IMR-90 (cell line): Measurements from ENCODE around the gene RUSC1. TPM values are rescaled to one million over a fixed set of nuclear protein-coding genes. Genes with fewer than 3 reads are reported as not detected.

Experiments
- ATAC-seq: fragments of 200-7000 bp; cut with Tn5 transposase; 2 replicates; pipeline ENCODE4 v1.9.1; 2020; ENCODE audit warnings: low read depth, mild to moderate bottlenecking, moderate library complexity
- BruUV-seq: library from RNA; stranded (reverse); fragments of 400-500 nt; replicated peaks from 2 replicates; lab custom pipeline; 2021; lab: Mats Ljungman, UMichigan
- CTCF ChIA-PET: fragments of 300-600 bp; formaldehyde crosslinking; extraction: SDS; loops from one replicate; lab custom pipeline; 2021; ENCODE audit warnings: antibody characterized with exemption; lab: Yijun Ruan, JAX
- POLR2A ChIA-PET: fragments of 300-600 bp; sonication (Branson Sonifier 250); formaldehyde crosslinking; loops from one replicate; lab custom pipeline; 2022; ENCODE audit warnings: antibody characterized with exemption; ENCODE audit not compliant: unreplicated experiment; lab: Charles Lee
- DNase-seq: peaks from one replicate; pipeline ENCODE4 v3.0.0; 2013
- H2AFZ ChIP-seq: replicated peaks from 2 replicates; pipeline ENCODE3; 2013; ENCODE audit warnings: low read length, mild to moderate bottlenecking; ENCODE audit not compliant: poor library complexity
- H2AK5ac ChIP-seq: 2 replicates; pipeline ENCODE4 v1.6.1; 2013; ENCODE audit warnings: low read depth, low read length, inconsistent platforms
- H2AK9ac ChIP-seq: replicated peaks from 2 replicates; pipeline ENCODE3; 2013; ENCODE audit warnings: mild to moderate bottlenecking, low read depth, low read length, moderate library complexity; ENCODE audit not compliant: poor library complexity
- H2BK120ac ChIP-seq: 2 replicates; pipeline ENCODE4 v1.6.1; 2013; ENCODE audit warnings: low read depth, low read length, inconsistent platforms
- H2BK15ac ChIP-seq: 3 replicates; pipeline ENCODE4 v1.6.1; 2013; ENCODE audit warnings: low read depth, low read length, inconsistent platforms
- H2BK20ac ChIP-seq: 2 replicates; pipeline ENCODE4 v1.6.1; 2013; ENCODE audit warnings: low read depth, mild to moderate bottlenecking, inconsistent platforms, low read length, moderate library complexity
- H2BK5ac ChIP-seq: 2 replicates; pipeline ENCODE4 v1.6.1; 2013; ENCODE audit warnings: mild to moderate bottlenecking, low read depth, low read length, inconsistent platforms; ENCODE audit not compliant: poor library complexity, severe bottlenecking
- H3K14ac ChIP-seq: replicated peaks from 2 replicates; pipeline ENCODE4 v1.6.1; 2013; ENCODE audit warnings: low read depth, low read length, inconsistent platforms
- H3K18ac ChIP-seq: 2 replicates; pipeline ENCODE4 v1.6.1; 2013; ENCODE audit warnings: low read depth, low read length, control low read depth
- H3K23ac ChIP-seq: 2 replicates; pipeline ENCODE4 v1.6.1; 2013; ENCODE audit warnings: low read depth, low read length, inconsistent platforms
- H3K27ac ChIP-seq: 2 replicates; pipeline ENCODE4 v1.5.1; 2013; ENCODE audit warnings: mild to moderate bottlenecking, control low read depth, low read length; ENCODE audit not compliant: insufficient read depth
- H3K27me3 ChIP-seq: 2 replicates; pipeline ENCODE4 v1.6.1; 2013; ENCODE audit warnings: low read length; ENCODE audit not compliant: control insufficient read depth, insufficient read depth
- H3K36me3 ChIP-seq: 2 replicates; pipeline ENCODE4 v1.6.1; 2013; ENCODE audit warnings: low read length, mixed read lengths; ENCODE audit not compliant: control insufficient read depth, insufficient read depth
- H3K4ac ChIP-seq: 2 replicates; pipeline ENCODE4 v1.6.1; 2013; ENCODE audit warnings: low read depth, low read length, inconsistent platforms
- H3K4me1 ChIP-seq: 2 replicates; pipeline ENCODE4 v1.6.1; 2013; ENCODE audit warnings: low read length, mixed read lengths; ENCODE audit not compliant: control insufficient read depth, insufficient read depth
- H3K4me2 ChIP-seq: 2 replicates; pipeline ENCODE4 v1.6.1; 2013; ENCODE audit warnings: low read depth, mild to moderate bottlenecking, control low read depth, low read length, moderate library complexity
- H3K4me3 ChIP-seq: 2 replicates; pipeline ENCODE4 v1.5.1; 2013; ENCODE audit warnings: low read depth, mild to moderate bottlenecking, control low read depth, low read length, moderate library complexity; ENCODE audit not compliant: insufficient read depth
- H3K56ac ChIP-seq: 2 replicates; pipeline ENCODE4 v1.6.1; 2013; ENCODE audit warnings: low read length, inconsistent platforms; ENCODE audit not compliant: insufficient read depth; ENCODE audit errors: extremely low read depth
- H3K79me1 ChIP-seq, 2 experiments: 2 replicates each; pipeline ENCODE4 v1.6.1; 2013; ENCODE audit warnings: low read length in 2 of 2, inconsistent platforms in 1 of 2, low read depth in 1 of 2
- H3K9ac ChIP-seq: 2 replicates; pipeline ENCODE4 v1.6.1; 2013; ENCODE audit warnings: low read depth, low read length, control low read depth
- H3K9me1 ChIP-seq: 2 replicates; pipeline ENCODE4 v1.6.1; 2013; ENCODE audit warnings: low read length, inconsistent platforms; ENCODE audit not compliant: insufficient read depth
- H3K9me3 ChIP-seq: 2 replicates; pipeline ENCODE4 v1.6.1; 2013; ENCODE audit warnings: low read length; ENCODE audit not compliant: control insufficient read depth, insufficient read depth
- H4K20me1 ChIP-seq: 2 replicates; pipeline ENCODE4 v1.6.1; 2013; ENCODE audit warnings: low read length, inconsistent platforms; ENCODE audit not compliant: insufficient read depth
- H4K5ac ChIP-seq: 2 replicates; pipeline ENCODE4 v1.6.1; 2013; ENCODE audit warnings: mild to moderate bottlenecking, low read depth, low read length, control low read depth
- H4K8ac ChIP-seq, 2 experiments: 2 replicates each; pipeline ENCODE4 v1.6.1; 2013; ENCODE audit warnings: low read depth in 2 of 2, low read length in 2 of 2, control low read depth in 1 of 2, inconsistent platforms in 1 of 2
- H4K91ac ChIP-seq: 2 replicates; pipeline ENCODE4 v1.6.1; 2013; ENCODE audit warnings: low read depth, low read length, inconsistent platforms; ENCODE audit not compliant: insufficient read depth
- BHLHE40 ChIP-seq: fragments of 150-350 bp; IDR thresholded peaks from 2 replicates; pipeline ENCODE4 v1.6.1; 2016; ENCODE audit warnings: mild to moderate bottlenecking, low read depth, low read length
- CHD1 ChIP-seq: IDR thresholded peaks from 2 replicates; pipeline ENCODE4 v1.6.1; 2012; ENCODE audit warnings: low read depth, low read length, improper control_type of control experiment
- CTCF ChIP-seq: conservative IDR thresholded peaks from 2 replicates; pipeline ENCODE4 v1.5.1; 2012; ENCODE audit warnings: mild to moderate bottlenecking, low read depth, low read length, improper control_type of control experiment
- MAFK ChIP-seq: IDR thresholded peaks from 2 replicates; pipeline ENCODE4 v1.6.1; 2012; ENCODE audit warnings: low read depth, low read length, improper control_type of control experiment
- RCOR1 ChIP-seq: IDR thresholded peaks from 2 replicates; pipeline ENCODE4 v1.6.1; 2012; ENCODE audit warnings: mild to moderate bottlenecking, low read length, improper control_type of control experiment; ENCODE audit not compliant: insufficient replicate concordance
- WGBS, 2 experiments: methylation state at CpG; one replicate each; pipeline versions ENCODE4 v1.1.5 to v1.1.7; 2013; ENCODE audit warnings: missing lambda C conversion rate in 2 of 2; ENCODE audit not compliant: insufficient read length in 1 of 2; ENCODE audit errors: extremely low coverage in 2 of 2; 5-methylcytosine and 5-hydroxymethylcytosine counted together
- dilution Hi-C: fragments of 300-500 bp; cut with HindIII; formaldehyde crosslinking; loops from one replicate; pipeline ENCODE4 v1.14.3; 2018; ENCODE audit warnings: low sequenced_read_pairs; ENCODE audit not compliant: unreplicated experiment
- in situ Hi-C: fragments of 300-500 bp; cut with MboI; formaldehyde crosslinking; loops from 3 replicates; pipeline ENCODE4 v1.14.3; 2019; ENCODE audit warnings: low sequenced_read_pairs, inconsistent platforms, mixed read lengths
- intact Hi-C: fragments of 100-400 bp; cut with micrococcal nuclease; formaldehyde crosslinking; loops from 2 replicates; pipeline ENCODE4 v1.10.0; 2022
- polyA plus RNA-seq, 3 experiments: library from polyadenylated mRNA; depleted of rRNA; stranded (reverse); fragments of >200 nt; gene quantifications; 2 replicates each; pipeline ENCODE4 v1.2.3, GENCODE V29; 2012; ENCODE audit warnings: low replicate concordance in 1 of 3
- total RNA-seq: library from RNA; depleted of rRNA; stranded (reverse); fragments of >200 nt; gene quantifications from 2 replicates; pipeline ENCODE4 v1.2.3, GENCODE V29; 2012
- TF ChIP-seq, protein P1 (sequence below): fragments of 150-350 bp; IDR thresholded peaks from 2 replicates; pipeline ENCODE4 v1.6.1; 2016; ENCODE audit warnings: low read depth, mild to moderate bottlenecking, low read length, moderate library complexity, borderline replicate concordance

Gene RUSC1
- total and polyA plus RNA-seq, 2 of the 4 experiments (the other 2 are of a cell fraction), result 4.1 to 31.4 TPM

GRCh38 chr1:155286544-155286943 is 34.1 kb upstream of the RUSC1 start:
- Histone ChIP-seq H2AK9ac (no peak overlapping the region), H3K4ac (no peak overlapping the region), H3K14ac (no peak overlapping the region), H2BK5ac (no peak overlapping the region), H3K27ac (no peak overlapping the region), H3K4me3 (no peak overlapping the region), H3K4me1 (no peaks in the 10 kb centered on the region), H2AFZ (no peak overlapping the region), H2BK120ac (no peak overlapping the region), H4K8ac (no peak overlapping the region), H4K91ac (no peak overlapping the region), H3K56ac (no peak overlapping the region), H3K9me3 (no peaks in the 10 kb centered on the region), H4K20me1 (no peaks in the 10 kb centered on the region), H3K9ac (no peak overlapping the region), H2BK20ac (no peak overlapping the region), H2AK5ac (no peak overlapping the region), H3K9me1 (peaks cover 3% of the 10 kb centered on the region; the same call in 1 of the 2 replicates), H4K5ac (no peak overlapping the region), H3K23ac (no peak overlapping the region), H2BK15ac (no peak overlapping the region), H3K18ac (no peak overlapping the region), H3K27me3 (peaks cover 6% of the 10 kb centered on the region), H3K79me1 (no peaks in the 10 kb centered on the region), H3K36me3 (no peaks in the 10 kb centered on the region), H3K4me2 (no peak overlapping the region)
- ChIA-PET POLR2A (no interaction called here), CTCF (no interaction called here)
- no peak for DNase-seq
- no peak for ATAC-seq
- intact Hi-C loops, result no loop called here
- in situ Hi-C loops, result no loop called here
- BruUV-seq, result no TSS peak
- no CpG with 5 or more reads among the region's 2 CpGs for WGBS, 2 experiments
- dilution Hi-C loops, result no loop called here
- no peak for TF ChIP-seq BHLHE40
- no peak for TF ChIP-seq CTCF
- TF ChIP-seq, protein P1, sequence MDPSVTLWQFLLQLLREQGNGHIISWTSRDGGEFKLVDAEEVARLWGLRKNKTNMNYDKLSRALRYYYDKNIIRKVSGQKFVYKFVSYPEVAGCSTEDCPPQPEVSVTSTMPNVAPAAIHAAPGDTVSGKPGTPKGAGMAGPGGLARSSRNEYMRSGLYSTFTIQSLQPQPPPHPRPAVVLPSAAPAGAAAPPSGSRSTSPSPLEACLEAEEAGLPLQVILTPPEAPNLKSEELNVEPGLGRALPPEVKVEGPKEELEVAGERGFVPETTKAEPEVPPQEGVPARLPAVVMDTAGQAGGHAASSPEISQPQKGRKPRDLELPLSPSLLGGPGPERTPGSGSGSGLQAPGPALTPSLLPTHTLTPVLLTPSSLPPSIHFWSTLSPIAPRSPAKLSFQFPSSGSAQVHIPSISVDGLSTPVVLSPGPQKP, result no peak
- TF ChIP-seq MAFK, result no peak
- TF ChIP-seq CHD1, result no peak
- no peak for TF ChIP-seq RCOR1
